LNCaP clone FGC (cell line): ENCODE measurements around the gene KCNIP3.

Experiments used
- DNase-seq: peaks from one replicate; pipeline ENCODE4 v3.0.0-alpha.2; 2011; ENCODE audit warnings: low read depth
- H3K4me3 ChIP-seq: 2 replicates; pipeline ENCODE4 v1.5.1; 2011; ENCODE audit warnings: mild to moderate bottlenecking, low read depth, low read length, control low read depth
- CTCF ChIP-seq: IDR thresholded peaks from 2 replicates; pipeline ENCODE4 v1.5.1; 2012; ENCODE audit warnings: mild to moderate bottlenecking; ENCODE audit not compliant: control insufficient read depth, insufficient read depth; ENCODE audit errors: extremely low read depth

Gene KCNIP3

GRCh38 chr2:95348609-95349567, 51.7 kb downstream of the KCNIP3 start:
- no peak overlapping the region for H3K4me3 ChIP-seq
- no peak for TF ChIP-seq CTCF
- DNase-seq: no peak

- no peak for TF ChIP-seq CTCF
- no peak overlapping the region for H3K4me3 ChIP-seq
- DNase-seq: no peak
These were observed 52.6 kb downstream of the KCNIP3 start for GRCh38 chr2:95349568-95350322.

GRCh38 chr2:95350368-95350767, 53.2 kb downstream of the KCNIP3 start:
- TF ChIP-seq CTCF: no peak
- no peak for DNase-seq
- no peak overlapping the region for H3K4me3 ChIP-seq

GRCh38 chr2:95350774-95351597, 53.8 kb downstream of the KCNIP3 start:
- no peak for TF ChIP-seq CTCF
- no peak for DNase-seq
- no peak overlapping the region for H3K4me3 ChIP-seq

- DNase-seq: no peak
- no peak for TF ChIP-seq CTCF
- H3K4me3 ChIP-seq: no peak overlapping the region
These were observed 54.4 kb downstream of the KCNIP3 start for GRCh38 chr2:95351598-95351915.

GRCh38 chr2:95352310-95353054, 55.3 kb downstream of the KCNIP3 start:
- H3K4me3 ChIP-seq: no peak overlapping the region
- no peak for DNase-seq
- TF ChIP-seq CTCF: no peak
